OCI-LY3 (cell line): Measurements from ENCODE around the gene ALMS1.

Experiments used
- CTCF ChIP-seq: fragments of 200-600, 300-600 bp; sonication (generic); IDR thresholded peaks from 2 replicates; pipeline ENCODE4 v1.5.1; 2014; ENCODE audit warnings: antibody characterized with exemption, low read length, low read depth
- EZH2phosphoT487 ChIP-seq: fragments of 200-600 bp; shearing (Covaris generic); IDR thresholded peaks from 2 replicates; pipeline ENCODE4 v1.6.1; 2018; ENCODE audit warnings: antibody characterized with exemption, mixed run types, low read depth

GRCh38 chr2:73404409-73404808 is 18.8 kb downstream of the ALMS1 start:
- no peak for TF ChIP-seq CTCF
- no peak for TF ChIP-seq EZH2phosphoT487
